Stimulated activated CD4-positive, alpha-beta T cell treated with anti-CD3 and anti-CD28 coated beads, Interleukin-1b, Interleukin-23, amount 100 ng/mL, for 1 hour (primary cell): ENCODE data around the gene OR2J1.
"Not testable (repeated sequence)": the region's sequence is repeated elsewhere in the genome, so short reads cannot be mapped to it uniquely, and the experiment has no call there.

Experiments used
- DNase-seq, 2 donors: peaks; one replicate each; pipeline ENCODE4 v3.0.0-alpha.2; 2020; ENCODE audit warnings: low read depth in 2 of 2

OR2J1 gene

GRCh38 chr6:29099190-29099589, at the start of gene OR2J1:
Gene OR2J1 (plus strand): TSS chr6:29099490. CDS start chr6:29100943, 1,453 bp downstream.
- DNase-seq, result no peak

GRCh38 chr6:29051680-29052079, 47.6 kb upstream of the OR2J1 start:
- DNase-seq, result no peak

- no peak for DNase-seq
These were observed 27.2 kb upstream of the OR2J1 start for GRCh38 chr6:29071831-29072723.

GRCh38 chr6:29079203-29079602, 20.1 kb upstream of the OR2J1 start:
- no peak for DNase-seq

GRCh38 chr6:29081312-29081711, 18.0 kb upstream of the OR2J1 start:
- DNase-seq, result no peak

- DNase-seq, result no peak
These were observed 16.8 kb upstream of the OR2J1 start for GRCh38 chr6:29082457-29082856.

GRCh38 chr6:29087213-29087612, 12.1 kb upstream of the OR2J1 start, which contains the start of gene OR2B3:
Gene OR2B3 (minus strand): TSS chr6:29087313. CDS start chr6:29087248, 65 bp downstream.
- no peak for DNase-seq

GRCh38 chr6:29092957-29093356, 6.3 kb upstream of the OR2J1 start:
- DNase-seq, result no peak

- no peak for DNase-seq
These were observed 1.5 kb upstream of the OR2J1 start for GRCh38 chr6:29097803-29098202.

GRCh38 chr6:29107758-29108157, 8.5 kb downstream of the OR2J1 start, which contains the start of gene OR2J3:
Gene OR2J3 (plus strand): TSS chr6:29108058. CDS start chr6:29111891, 3,833 bp downstream.
- DNase-seq, result no peak

- DNase-seq, result no peak
These were observed 12.8 kb downstream of the OR2J1 start for GRCh38 chr6:29112135-29112534.

- DNase-seq, result not testable (repeated sequence)
These were observed 15.7 kb downstream of the OR2J1 start for GRCh38 chr6:29114964-29115363.

GRCh38 chr6:29129326-29130012, 30.2 kb downstream of the OR2J1 start:
- DNase-seq, result no peak

GRCh38 chr6:29130644-29131043, 31.4 kb downstream of the OR2J1 start:
- no peak for DNase-seq

GRCh38 chr6:29131691-29132090, 32.4 kb downstream of the OR2J1 start:
- DNase-seq, result no peak

- DNase-seq, result no peak
These were observed 38.4 kb downstream of the OR2J1 start for GRCh38 chr6:29137724-29138123.

- no peak for DNase-seq
These were observed 42.3 kb downstream of the OR2J1 start for GRCh38 chr6:29141606-29142005.

GRCh38 chr6:29142309-29142708, 43.0 kb downstream of the OR2J1 start:
- DNase-seq, result no peak

- DNase-seq, result no peak
These were observed 46.9 kb downstream of the OR2J1 start for GRCh38 chr6:29146179-29146578.

GRCh38 chr6:29147074-29147473, 47.8 kb downstream of the OR2J1 start:
- no peak for DNase-seq

- not testable (repeated sequence) for DNase-seq
These were observed 50.2 kb downstream of the OR2J1 start for GRCh38 chr6:29149444-29149843.
